ENCODE results near the gene MACO1.
"Not testable (repeated sequence)": the region's sequence is repeated elsewhere in the genome, so short reads cannot be mapped to it uniquely, and the experiment has no call there.

GRCh38 chr1:25383875-25384274 is 46.8 kb upstream of the MACO1 start:
- TF ChIP-seq, protein P1, sequence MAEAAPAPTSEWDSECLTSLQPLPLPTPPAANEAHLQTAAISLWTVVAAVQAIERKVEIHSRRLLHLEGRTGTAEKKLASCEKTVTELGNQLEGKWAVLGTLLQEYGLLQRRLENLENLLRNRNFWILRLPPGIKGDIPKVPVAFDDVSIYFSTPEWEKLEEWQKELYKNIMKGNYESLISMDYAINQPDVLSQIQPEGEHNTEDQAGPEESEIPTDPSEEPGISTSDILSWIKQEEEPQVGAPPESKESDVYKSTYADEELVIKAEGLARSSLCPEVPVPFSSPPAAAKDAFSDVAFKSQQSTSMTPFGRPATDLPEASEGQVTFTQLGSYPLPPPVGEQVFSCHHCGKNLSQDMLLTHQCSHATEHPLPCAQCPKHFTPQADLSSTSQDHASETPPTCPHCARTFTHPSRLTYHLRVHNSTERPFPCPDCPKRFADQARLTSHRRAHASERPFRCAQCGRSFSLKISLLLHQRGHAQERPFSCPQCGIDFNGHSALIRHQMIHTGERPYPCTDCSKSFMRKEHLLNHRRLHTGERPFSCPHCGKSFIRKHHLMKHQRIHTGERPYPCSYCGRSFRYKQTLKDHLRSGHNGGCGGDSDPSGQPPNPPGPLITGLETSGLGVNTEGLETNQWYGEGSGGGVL (CRISPR knock-in tag; IDR thresholded peaks at IDR 0.05), result not testable (repeated sequence)
- TF ChIP-seq SMAD4 (CRISPR knock-in tag; conservative IDR thresholded peaks at IDR 0.05); EP300 (IDR thresholded peaks at IDR 0.05; ENCODE audit: low read length); E2F4 (CRISPR knock-in tag; IDR thresholded peaks at IDR 0.05; ENCODE audit: low read depth); CCAR2 (IDR thresholded peaks at IDR 0.05; ENCODE audit: low read depth, low read length); TCF7 (IDR thresholded peaks at IDR 0.05; ENCODE audit: borderline replicate concordance); USF1 (CRISPR knock-in tag; IDR thresholded peaks at IDR 0.05); KLF16 (IDR thresholded peaks at IDR 0.05); NR2C2 (CRISPR knock-in tag; IDR thresholded peaks at IDR 0.05); NR2C2 (tag; IDR thresholded peaks at IDR 0.05); ZNF644 (tag; IDR thresholded peaks at IDR 0.05; ENCODE audit: low read depth); BHLHE40 (IDR thresholded peaks at IDR 0.05; ENCODE audit: low read length); POLR2AphosphoS5 (IDR thresholded peaks at IDR 0.05; ENCODE audit: control insufficient read depth, insufficient read depth, low read depth, low read length): not testable (repeated sequence)
- TF ChIP-seq, protein P2, sequence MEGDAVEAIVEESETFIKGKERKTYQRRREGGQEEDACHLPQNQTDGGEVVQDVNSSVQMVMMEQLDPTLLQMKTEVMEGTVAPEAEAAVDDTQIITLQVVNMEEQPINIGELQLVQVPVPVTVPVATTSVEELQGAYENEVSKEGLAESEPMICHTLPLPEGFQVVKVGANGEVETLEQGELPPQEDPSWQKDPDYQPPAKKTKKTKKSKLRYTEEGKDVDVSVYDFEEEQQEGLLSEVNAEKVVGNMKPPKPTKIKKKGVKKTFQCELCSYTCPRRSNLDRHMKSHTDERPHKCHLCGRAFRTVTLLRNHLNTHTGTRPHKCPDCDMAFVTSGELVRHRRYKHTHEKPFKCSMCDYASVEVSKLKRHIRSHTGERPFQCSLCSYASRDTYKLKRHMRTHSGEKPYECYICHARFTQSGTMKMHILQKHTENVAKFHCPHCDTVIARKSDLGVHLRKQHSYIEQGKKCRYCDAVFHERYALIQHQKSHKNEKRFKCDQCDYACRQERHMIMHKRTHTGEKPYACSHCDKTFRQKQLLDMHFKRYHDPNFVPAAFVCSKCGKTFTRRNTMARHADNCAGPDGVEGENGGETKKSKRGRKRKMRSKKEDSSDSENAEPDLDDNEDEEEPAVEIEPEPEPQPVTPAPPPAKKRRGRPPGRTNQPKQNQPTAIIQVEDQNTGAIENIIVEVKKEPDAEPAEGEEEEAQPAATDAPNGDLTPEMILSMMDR (IDR thresholded peaks at IDR 0.05 in 2 of 3, conservative IDR thresholded peaks at IDR 0.05 in 1 of 3; ENCODE audit: insufficient read depth in 2 of 3, low read depth in 1 of 3, low read length in 3 of 3), result not testable (repeated sequence)

Measured in K562 (cell line).